Measurements from ENCODE around the gene SACS.

DNA sequence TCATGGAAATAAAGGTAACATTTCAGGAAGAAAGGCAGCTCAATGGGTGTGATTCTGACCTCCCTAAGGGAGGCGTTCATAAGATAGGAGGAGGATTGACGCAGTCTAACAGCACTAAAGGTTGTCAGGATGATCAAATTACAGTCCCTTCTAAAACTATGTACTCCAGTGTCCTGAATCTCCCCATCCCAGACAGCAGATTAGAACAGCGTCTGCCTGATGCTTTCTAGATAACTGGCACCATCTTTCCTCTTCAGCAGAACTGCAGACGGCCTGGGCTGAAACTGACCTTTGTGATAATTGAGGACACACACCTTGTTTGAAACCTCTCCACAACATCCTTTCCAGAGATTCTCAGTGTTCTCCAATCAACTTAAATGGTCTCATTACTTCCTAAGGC is 25.5 kb upstream of the SACS start:
- TF ChIP-seq, protein P1, sequence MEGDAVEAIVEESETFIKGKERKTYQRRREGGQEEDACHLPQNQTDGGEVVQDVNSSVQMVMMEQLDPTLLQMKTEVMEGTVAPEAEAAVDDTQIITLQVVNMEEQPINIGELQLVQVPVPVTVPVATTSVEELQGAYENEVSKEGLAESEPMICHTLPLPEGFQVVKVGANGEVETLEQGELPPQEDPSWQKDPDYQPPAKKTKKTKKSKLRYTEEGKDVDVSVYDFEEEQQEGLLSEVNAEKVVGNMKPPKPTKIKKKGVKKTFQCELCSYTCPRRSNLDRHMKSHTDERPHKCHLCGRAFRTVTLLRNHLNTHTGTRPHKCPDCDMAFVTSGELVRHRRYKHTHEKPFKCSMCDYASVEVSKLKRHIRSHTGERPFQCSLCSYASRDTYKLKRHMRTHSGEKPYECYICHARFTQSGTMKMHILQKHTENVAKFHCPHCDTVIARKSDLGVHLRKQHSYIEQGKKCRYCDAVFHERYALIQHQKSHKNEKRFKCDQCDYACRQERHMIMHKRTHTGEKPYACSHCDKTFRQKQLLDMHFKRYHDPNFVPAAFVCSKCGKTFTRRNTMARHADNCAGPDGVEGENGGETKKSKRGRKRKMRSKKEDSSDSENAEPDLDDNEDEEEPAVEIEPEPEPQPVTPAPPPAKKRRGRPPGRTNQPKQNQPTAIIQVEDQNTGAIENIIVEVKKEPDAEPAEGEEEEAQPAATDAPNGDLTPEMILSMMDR (IDR thresholded peaks at IDR 0.05), result no peak
- TF ChIP-seq POLR2AphosphoS5 (IDR thresholded peaks at IDR 0.05) (no peak), POLR2A (IDR thresholded peaks at IDR 0.05) (no peak)

Data from prostate gland (tissue), 2 donors.